HG03097 (cell line): Measurements from ENCODE around the gene OR13G1.
"Not testable (repeated sequence)": the region's sequence is repeated elsewhere in the genome, so short reads cannot be mapped to it uniquely, and the experiment has no call there.

Source experiments
- ATAC-seq: cut with Tn5 transposase; IDR thresholded peaks from one replicate; pipeline ENCODE4 v1.9.1; 2021; ENCODE audit not compliant: unreplicated experiment, low FRiP score

OR13G1 gene, protein sequence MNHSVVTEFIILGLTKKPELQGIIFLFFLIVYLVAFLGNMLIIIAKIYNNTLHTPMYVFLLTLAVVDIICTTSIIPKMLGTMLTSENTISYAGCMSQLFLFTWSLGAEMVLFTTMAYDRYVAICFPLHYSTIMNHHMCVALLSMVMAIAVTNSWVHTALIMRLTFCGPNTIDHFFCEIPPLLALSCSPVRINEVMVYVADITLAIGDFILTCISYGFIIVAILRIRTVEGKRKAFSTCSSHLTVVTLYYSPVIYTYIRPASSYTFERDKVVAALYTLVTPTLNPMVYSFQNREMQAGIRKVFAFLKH

DNA sequence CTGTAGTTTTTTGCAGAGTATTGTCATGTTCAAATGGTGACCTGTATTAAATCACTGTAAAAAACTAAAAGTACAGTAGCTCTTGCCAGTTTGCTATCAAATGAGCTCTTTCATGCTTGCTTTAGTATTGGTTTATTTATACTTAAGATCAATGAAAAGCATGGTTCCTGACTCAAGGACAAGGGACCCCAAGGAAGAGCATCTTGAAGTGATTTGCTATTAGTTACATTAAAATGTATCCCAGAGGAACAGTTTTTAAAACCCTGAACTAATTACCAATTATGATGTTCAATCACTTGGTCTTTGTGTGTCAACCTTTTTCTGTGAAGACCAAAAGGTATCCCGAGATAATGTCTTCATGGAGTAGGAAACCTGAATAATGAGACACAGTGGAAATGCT lies at the start of gene OR13G1:
Gene OR13G1 (minus strand): TSS at position 101 of the 400 bp plus-strand sequence. CDS start 6,698 bp downstream, outside the sequence.
- ATAC-seq, result no peak

DNA sequence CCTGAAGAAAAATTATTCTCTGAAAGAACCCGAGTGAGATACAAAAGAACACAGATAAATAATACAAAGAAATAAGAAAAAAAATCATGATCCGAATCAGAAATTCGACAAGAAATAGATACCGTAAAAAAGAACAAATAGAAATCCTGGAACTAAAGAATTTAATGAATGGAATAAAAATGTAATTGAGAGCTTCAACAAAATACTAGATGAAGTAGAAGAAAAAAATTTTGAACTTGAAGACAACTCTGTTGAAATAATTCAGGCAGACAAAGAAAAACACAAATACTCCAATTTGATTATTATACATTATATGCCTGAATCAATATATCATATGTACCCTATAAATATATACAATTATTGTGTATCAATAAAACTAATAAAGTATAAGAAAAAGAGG lies 41.7 kb upstream of the OR13G1 start:
- ATAC-seq, result no peak

DNA sequence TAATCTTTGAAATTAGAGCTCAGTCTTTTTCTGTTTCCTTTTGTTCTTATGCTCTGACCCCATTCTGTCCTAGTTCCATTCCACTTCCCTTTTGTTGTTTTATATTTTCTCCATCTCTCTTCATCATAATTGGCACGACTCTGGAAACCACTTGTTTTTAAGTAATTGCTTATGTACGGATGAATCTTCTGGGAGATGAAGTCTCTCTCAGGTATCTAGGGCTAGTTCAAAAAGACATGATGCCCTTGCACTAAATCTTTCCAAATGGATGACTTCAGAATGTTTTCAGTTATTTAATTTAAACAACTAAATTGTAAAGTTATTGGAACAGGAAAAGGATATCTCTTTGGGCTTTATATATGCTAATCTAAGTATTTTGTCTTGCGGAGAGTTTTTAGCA lies 37.0 kb upstream of the OR13G1 start, which contains the start of gene OR6F1:
Gene OR6F1 (minus strand): TSS at position 101 of the 400 bp plus-strand sequence. CDS start 3,891 bp downstream, outside the sequence.
- no peak for ATAC-seq

DNA sequence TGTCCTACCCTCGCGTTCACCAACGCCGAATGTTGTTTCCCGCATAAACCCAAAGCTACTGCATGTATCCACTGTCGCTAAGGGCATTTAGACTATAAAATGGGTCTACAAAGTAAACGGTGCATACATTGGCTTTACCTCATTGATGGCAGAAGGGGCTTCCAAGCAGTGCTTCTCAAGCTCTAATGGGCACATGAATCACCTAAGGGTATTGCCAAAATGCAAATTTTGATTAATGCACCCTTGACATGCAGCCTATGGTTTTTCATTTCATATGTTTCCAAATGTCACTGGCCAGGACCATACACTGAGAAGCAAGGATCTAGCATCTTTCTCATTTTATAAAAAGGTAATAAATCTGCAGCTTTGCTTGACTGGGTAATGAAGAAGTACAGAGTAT lies 34.2 kb upstream of the OR13G1 start:
- ATAC-seq, result no peak

DNA sequence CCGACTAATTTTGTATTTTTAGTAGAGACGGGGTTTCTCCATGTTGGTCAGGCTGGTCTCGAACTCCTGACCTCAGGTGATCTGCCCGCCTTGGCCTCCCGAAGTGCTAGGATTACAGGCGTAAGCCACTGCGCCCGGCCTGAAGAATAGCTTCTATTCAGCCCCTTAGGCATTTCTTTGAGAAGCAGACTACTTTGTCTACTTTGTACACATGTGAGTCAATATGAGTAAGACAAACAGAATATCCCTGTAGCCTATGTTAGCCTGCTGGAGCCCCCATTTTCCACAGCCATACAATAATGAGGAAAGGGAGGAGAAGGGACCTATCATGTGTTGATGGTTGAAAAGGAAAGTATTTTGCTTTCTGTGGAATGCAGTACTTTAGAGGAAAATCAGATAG lies 31.1 kb upstream of the OR13G1 start:
- not testable (repeated sequence) for ATAC-seq

DNA sequence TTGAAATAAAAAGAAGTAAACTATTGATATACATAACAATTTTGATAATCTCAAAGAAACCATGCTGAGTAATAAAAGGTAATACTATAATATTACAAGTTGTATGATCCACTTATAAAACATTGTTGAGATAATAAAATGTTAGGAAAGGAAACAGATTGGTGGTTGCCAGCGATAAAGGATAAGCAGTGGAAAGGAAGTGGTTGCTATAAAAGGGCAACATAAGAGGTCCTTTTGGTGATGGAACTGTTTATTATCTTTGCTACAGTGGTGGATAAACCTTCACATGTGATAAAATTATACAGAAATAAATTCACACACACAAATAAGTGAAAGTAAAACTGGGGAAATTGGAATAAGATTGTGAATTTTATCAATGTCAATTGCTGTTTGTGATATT lies 21.8 kb upstream of the OR13G1 start:
- ATAC-seq, result no peak

DNA sequence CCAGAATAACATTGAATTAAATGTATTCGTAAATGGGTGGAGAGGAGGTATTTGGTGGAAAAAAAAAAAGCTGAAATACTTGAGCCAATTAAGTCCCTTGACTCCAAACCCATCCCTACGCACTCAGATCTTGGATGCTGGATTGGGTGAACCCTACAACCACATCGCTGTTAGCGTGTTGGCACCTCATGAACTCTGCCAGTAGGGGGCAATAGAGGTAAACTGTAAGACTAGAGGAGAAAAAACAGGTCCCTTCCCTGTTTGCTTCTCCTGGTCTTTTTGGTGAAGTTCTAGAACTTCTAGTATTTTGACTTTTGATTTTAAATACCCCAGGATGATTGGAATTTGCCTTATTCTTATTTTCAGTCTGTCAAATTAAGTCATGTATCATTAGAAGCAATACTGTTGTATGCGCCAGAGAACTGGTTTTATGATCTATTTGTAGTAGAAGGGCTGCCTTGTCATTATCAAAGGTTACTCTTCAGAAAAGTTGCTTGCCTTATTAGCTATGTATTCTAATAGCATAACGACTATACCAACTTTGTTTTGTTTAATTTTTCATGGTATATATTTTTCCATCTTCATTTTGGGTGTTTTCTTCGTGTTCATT lies 1.9 kb upstream of the OR13G1 start:
- ATAC-seq, result no peak

DNA sequence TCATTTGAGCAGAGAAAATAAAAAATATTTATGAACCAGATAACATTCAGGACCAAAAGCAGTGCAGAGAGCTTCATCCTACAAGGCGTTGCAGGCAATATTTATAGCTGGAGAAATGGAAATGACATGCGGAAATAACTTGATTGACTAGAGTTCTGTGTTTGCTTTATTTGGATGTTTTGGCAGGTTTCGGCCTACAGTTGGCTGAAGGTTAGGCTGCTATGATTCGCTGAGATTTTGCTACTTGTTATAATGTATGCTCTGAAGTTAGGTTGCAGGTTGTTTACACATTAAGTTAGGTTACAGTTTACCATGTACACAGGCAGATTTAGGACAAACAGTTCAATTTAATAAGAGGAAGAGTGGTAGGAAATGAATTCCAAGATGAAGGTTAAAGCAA lies 632 bp upstream of the OR13G1 start:
- ATAC-seq, result no peak

DNA sequence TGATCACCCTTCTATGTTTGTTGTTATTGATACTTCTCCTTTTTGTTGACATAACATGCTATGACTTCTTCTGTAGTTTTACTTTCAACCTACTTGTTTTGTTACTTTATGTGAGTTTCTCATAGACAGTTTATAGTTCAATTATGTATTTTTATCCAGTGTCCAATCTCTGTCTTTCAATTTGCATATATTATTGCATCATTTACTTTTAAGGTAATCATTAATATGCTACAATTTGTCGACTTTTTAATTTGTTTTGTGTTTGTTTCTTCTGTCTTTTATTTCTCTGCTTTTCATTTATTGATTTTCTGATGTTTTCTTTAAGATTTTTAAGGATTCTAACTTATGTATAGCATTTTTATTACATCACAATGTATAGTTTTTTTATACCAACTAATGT lies 10.3 kb downstream of the OR13G1 start:
- no peak for ATAC-seq

DNA sequence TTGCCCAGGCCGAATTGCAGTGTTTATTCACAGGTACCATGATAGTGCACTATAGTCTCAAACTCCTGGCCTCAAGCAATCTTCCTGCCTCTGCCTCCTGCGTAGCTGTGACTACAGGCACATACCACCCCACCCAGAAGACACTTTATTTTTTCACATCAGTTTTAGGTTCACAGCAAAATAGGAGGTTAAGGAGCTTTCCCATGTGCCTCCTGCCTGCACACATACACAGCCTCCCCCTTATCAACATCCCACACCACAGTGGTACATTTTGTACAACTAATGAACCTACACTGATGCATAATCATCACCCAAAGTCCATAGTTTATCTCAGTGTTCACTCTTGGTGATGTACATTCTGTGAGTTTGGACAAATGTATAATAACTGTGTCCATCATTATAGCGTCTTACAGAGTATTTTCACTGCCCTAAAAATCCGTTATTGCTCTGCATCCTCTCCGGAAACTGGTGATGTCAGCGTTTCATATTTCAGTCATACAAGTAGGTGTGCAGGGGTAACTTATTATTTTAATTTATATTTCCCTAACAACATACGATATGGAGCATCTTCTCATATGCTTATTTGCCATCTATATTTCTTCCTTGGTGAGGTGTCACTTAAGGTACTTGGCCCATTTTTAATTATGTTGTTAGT lies 23.2 kb downstream of the OR13G1 start:
- no peak for ATAC-seq

DNA sequence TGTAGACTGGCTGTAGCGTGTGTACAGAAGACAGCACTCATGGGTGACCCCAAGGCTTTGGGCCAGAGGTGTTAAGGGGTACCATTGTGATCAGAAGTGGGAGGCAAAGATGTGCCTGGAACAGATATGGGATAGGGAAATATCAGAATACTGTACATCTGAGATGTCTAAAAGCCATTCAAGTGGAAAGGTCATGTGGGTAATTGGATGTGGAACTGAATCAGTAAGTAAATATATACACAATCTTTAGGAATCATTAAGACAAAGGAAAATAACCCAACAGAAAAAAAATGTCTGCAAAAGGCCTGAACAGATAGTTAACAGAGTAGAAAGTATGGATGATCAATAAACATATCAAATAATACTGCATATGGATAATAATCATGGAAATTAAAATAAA lies 26.5 kb downstream of the OR13G1 start:
- ATAC-seq, result no peak

DNA sequence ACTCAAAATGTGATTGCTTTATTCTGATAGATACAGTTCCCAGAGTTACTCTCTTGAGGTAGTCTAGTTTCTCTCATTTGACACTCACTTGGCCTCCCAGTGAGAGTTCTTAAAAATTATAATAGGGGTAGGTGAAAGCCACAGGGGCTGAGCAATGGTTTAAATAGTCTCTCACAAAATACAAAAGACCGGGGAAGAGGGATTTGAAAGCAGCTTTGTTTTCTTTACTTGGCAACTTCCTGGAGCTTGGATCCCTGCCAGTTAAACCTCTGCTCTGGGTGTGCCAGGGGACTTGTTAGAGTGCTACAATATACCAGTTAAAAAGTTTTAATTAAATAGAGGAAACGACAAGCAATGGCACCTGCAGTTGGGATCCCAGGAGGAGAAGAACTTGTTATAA lies 31.7 kb downstream of the OR13G1 start:
- no peak for ATAC-seq

DNA sequence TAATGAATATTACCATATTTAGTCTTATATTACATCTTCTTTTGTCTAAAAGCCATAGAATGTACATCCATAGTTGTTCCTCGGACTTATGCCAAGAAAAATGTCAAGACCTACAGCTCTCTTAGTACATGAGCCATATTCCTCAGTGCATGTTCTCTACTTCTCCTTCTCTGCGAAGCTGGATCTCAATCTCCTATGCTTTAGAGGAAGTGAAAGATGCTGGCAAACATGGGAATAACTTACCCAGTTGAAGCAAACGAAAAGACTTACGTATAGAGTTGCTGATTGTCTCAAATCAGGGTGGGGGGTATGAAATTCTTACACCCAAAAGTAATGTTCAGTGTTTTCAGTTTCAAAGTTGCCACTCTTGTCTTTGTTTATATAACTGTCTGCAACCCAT lies 32.7 kb downstream of the OR13G1 start:
- ATAC-seq, result no peak

DNA sequence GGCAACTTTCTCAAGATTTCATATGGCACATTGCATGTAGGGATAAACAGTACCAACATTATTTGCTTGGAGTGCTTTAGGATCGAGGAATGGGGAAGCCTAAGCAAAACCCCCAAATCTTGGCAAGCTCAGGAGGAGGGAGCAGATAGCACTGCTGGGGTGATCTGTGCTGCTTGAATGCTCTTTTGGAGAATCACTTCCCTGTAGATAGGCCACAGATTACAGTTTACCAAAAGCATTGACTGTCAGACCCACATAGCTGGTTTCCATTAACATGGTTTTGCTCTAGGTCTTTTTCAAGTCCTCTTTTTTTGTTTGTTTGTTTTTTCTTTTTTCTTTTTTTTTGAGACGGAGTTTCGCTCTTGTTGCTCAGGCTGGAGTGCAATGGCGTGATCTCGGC lies 36.8 kb downstream of the OR13G1 start:
- no peak for ATAC-seq

DNA sequence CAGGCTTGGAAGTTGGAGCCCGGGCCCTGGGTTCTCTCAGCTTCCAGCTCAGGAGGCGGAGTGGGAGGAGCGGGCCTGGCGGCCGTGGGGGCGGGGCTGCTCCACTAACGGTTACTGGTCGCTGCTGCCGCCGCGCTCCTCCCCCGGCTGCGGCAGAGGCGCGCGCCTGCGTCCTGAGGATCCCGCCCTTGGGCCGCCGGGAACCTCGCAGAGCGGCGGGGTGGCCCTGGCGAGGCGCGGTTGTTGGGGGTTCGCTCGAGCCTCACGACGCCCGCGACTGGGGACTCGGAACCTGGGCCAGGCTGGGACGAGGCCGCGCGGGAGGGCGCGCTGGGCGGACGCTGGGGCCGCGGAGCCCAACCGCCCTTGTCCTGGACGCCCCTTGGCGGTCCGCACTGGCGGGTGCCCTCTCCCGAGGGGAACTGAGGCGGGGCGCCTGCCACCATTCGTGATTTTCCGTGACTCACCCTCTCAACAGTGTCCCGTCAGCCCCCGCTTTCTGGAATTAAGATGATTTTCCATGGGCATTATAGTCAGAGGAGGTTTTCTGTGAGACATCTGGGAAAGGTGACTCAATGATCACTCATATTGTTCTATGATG lies 40.1 kb downstream of the OR13G1 start:
- ATAC-seq, result no peak

DNA sequence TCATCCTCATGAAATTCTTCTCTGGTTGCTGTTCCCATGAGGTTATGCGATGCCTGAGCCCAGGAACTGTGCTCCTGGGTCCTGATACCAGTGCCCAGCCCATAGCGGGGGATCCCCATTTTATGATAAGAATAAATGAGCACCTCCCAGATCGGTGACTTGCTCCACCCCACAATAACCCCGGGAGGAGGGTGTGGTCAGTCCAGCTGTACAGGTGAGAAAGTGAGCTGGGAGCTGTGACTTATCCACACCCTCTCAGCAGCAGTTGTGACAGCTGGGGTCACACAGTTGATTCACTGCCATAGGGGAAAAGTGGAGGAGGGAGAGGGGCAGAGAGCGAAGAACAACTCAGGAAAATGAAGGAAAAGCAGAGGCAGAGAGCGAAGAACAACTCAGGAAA lies 40.8 kb downstream of the OR13G1 start:
- ATAC-seq, result no peak

DNA sequence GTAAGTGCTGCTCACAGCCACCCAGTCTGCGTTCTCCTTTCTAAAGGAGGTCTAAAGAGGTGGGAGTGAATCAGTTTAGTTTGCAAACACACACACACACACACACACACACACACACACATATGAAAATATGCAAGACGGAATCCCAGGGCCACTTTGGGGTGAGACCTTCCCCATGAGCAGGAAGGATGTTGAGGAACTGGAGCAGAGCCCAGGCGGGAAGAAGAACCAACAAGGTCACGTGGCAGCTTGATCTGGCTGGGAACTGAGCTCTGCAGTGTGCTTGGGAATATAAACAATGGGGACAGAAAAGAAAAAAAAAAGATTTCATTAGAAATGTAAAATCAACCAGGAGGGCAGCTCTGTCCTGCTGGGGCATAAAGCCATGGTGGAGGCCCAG lies 41.5 kb downstream of the OR13G1 start:
- no peak for ATAC-seq

DNA sequence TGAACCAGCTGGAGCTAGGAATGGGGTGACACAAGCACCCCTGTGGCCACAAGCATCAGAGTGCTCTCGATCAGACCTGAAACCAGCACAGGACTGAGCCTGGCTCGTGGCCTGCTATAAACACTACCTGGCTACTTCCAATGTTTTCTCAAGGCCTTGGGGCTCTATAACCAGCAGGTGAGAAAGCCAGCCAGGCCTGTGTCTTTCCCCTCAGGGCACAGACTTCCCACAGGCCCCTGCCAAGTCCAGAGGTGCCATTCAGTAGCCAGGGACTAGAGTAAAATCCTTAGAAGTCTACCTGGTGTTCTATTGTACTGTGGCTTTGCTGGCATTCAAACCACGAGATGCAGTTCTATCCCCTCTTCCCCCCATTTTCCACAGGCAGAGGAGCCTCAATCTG lies 51.6 kb downstream of the OR13G1 start:
- ATAC-seq, result no peak
